Panc1 (cell line): ENCODE data around the gene ZNF783.

Experiments
- POLR2AphosphoS5 ChIP-seq: IDR thresholded peaks from 2 replicates; pipeline ENCODE4 v1.6.1; 2012; ENCODE audit warnings: mild to moderate bottlenecking, low read depth, low read length, moderate library complexity
- SIN3A ChIP-seq: IDR thresholded peaks from 2 replicates; pipeline ENCODE4 v1.6.1; 2012; ENCODE audit warnings: low read depth, mild to moderate bottlenecking, low read length, moderate library complexity, borderline replicate concordance; ENCODE audit not compliant: insufficient read depth
- TCF7L2 ChIP-seq: IDR thresholded peaks from 2 replicates; pipeline ENCODE4 v1.6.1; 2011; ENCODE audit warnings: mild to moderate bottlenecking, low read depth, low read length, inconsistent platforms
- TF ChIP-seq, protein P1 (sequence below): fragments of 450-650 bp; IDR thresholded peaks from 2 replicates; pipeline ENCODE4 v1.5.1; 2017; ENCODE audit warnings: mild to moderate bottlenecking
- TF ChIP-seq, protein P2 (sequence below), 2 experiments: IDR thresholded peaks; 2 replicates each; pipeline ENCODE4 v1.6.1; 2011 to 2012; ENCODE audit warnings: low read depth in 2 of 2, control low read depth in 1 of 2, low read length in 1 of 2, mild to moderate bottlenecking in 1 of 2, moderate library complexity in 1 of 2; ENCODE audit not compliant: insufficient read depth in 1 of 2

DNA sequence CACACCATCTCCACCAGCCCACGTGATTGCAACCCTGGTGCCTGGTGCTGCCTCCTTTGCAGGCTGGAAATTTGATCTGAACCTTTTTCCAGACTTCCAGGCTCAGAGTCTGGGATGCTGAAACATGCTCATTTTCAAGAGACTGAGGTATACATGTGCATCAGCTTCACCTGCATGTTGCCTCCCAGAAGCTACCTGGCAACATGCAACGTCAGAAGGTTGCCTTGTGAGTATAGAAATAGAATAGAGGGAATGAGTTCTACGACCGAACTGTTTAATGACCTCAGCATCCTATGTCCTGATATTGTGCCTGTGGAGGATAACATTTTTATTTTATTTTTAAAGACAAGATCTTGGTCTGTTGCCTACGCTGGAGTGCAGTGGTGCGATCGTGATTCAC, 24.5 kb upstream of the ZNF783 start:
- TF ChIP-seq TCF7L2 (no peak), POLR2AphosphoS5 (no peak), SIN3A (no peak)
- TF ChIP-seq, protein P1, sequence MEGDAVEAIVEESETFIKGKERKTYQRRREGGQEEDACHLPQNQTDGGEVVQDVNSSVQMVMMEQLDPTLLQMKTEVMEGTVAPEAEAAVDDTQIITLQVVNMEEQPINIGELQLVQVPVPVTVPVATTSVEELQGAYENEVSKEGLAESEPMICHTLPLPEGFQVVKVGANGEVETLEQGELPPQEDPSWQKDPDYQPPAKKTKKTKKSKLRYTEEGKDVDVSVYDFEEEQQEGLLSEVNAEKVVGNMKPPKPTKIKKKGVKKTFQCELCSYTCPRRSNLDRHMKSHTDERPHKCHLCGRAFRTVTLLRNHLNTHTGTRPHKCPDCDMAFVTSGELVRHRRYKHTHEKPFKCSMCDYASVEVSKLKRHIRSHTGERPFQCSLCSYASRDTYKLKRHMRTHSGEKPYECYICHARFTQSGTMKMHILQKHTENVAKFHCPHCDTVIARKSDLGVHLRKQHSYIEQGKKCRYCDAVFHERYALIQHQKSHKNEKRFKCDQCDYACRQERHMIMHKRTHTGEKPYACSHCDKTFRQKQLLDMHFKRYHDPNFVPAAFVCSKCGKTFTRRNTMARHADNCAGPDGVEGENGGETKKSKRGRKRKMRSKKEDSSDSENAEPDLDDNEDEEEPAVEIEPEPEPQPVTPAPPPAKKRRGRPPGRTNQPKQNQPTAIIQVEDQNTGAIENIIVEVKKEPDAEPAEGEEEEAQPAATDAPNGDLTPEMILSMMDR = no peak
- TF ChIP-seq, protein P2, sequence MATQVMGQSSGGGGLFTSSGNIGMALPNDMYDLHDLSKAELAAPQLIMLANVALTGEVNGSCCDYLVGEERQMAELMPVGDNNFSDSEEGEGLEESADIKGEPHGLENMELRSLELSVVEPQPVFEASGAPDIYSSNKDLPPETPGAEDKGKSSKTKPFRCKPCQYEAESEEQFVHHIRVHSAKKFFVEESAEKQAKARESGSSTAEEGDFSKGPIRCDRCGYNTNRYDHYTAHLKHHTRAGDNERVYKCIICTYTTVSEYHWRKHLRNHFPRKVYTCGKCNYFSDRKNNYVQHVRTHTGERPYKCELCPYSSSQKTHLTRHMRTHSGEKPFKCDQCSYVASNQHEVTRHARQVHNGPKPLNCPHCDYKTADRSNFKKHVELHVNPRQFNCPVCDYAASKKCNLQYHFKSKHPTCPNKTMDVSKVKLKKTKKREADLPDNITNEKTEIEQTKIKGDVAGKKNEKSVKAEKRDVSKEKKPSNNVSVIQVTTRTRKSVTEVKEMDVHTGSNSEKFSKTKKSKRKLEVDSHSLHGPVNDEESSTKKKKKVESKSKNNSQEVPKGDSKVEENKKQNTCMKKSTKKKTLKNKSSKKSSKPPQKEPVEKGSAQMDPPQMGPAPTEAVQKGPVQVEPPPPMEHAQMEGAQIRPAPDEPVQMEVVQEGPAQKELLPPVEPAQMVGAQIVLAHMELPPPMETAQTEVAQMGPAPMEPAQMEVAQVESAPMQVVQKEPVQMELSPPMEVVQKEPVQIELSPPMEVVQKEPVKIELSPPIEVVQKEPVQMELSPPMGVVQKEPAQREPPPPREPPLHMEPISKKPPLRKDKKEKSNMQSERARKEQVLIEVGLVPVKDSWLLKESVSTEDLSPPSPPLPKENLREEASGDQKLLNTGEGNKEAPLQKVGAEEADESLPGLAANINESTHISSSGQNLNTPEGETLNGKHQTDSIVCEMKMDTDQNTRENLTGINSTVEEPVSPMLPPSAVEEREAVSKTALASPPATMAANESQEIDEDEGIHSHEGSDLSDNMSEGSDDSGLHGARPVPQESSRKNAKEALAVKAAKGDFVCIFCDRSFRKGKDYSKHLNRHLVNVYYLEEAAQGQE (IDR thresholded peaks at IDR 0.05; ENCODE audit: insufficient read depth in 1 of 2, low read depth in 2 of 2, low read length in 1 of 2) = no peak
